ENCODE data around the gene SLC26A1.

- TF ChIP-seq, protein P1, sequence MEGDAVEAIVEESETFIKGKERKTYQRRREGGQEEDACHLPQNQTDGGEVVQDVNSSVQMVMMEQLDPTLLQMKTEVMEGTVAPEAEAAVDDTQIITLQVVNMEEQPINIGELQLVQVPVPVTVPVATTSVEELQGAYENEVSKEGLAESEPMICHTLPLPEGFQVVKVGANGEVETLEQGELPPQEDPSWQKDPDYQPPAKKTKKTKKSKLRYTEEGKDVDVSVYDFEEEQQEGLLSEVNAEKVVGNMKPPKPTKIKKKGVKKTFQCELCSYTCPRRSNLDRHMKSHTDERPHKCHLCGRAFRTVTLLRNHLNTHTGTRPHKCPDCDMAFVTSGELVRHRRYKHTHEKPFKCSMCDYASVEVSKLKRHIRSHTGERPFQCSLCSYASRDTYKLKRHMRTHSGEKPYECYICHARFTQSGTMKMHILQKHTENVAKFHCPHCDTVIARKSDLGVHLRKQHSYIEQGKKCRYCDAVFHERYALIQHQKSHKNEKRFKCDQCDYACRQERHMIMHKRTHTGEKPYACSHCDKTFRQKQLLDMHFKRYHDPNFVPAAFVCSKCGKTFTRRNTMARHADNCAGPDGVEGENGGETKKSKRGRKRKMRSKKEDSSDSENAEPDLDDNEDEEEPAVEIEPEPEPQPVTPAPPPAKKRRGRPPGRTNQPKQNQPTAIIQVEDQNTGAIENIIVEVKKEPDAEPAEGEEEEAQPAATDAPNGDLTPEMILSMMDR (IDR thresholded peaks at IDR 0.05), result no peak
- TF ChIP-seq POLR2AphosphoS5 (IDR thresholded peaks at IDR 0.05; ENCODE audit: insufficient read depth in 1 of 2, low read depth in 1 of 2) (no peak), POLR2A (IDR thresholded peaks at IDR 0.05) (no peak)
Observed at GRCh38 chr4:1022051-1022738, 29.0 kb upstream of the SLC26A1 start.
